Right lobe of liver (tissue), 4 donors: ENCODE measurements around the gene MORC3.

Source experiments
- POLR2A ChIP-seq: fragments of 450-650 bp; IDR thresholded peaks from one replicate; pipeline ENCODE4 v1.6.1; 2017; ENCODE audit warnings: antibody characterized with exemption, mild to moderate bottlenecking
- TF ChIP-seq, protein P1 (sequence below), 4 donors: fragments of 200-600 bp in 3 of 4; fragments of 450-650 bp in 1 of 4; IDR thresholded peaks; one replicate each; pipeline versions ENCODE4 v1.5.1 to v1.8.0; 2016 to 2022; ENCODE audit warnings: antibody characterized with exemption in 4 of 4, mild to moderate bottlenecking in 2 of 4
- donor health status: DM: no; HTN: no; CAD: no.
- donor health status: DM: no; HTN: no; CAD: no.
- donor health status: DM: no; HTN: yes; CAD: no.

DNA sequence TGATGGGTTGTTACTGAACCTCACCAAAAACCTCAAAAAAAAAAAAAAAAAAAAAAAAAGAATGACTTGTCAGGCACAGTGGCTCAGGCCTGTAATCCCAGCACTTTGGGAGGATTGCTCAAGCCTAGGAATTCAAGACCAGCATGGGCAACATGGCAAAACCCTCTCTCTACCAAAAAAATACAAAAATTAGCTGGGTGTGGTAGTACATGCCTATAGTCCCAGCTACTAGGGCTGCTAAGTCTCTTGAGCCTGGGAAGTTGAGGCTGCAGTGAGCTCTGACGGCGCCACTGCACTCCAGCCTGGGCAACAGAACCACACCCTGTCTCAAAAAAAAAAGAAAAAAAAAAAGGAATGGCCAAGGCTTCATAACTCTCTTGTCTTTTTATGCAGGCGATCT is 76.3 kb downstream of the MORC3 start:
- TF ChIP-seq POLR2A = no peak
- TF ChIP-seq, protein P1, sequence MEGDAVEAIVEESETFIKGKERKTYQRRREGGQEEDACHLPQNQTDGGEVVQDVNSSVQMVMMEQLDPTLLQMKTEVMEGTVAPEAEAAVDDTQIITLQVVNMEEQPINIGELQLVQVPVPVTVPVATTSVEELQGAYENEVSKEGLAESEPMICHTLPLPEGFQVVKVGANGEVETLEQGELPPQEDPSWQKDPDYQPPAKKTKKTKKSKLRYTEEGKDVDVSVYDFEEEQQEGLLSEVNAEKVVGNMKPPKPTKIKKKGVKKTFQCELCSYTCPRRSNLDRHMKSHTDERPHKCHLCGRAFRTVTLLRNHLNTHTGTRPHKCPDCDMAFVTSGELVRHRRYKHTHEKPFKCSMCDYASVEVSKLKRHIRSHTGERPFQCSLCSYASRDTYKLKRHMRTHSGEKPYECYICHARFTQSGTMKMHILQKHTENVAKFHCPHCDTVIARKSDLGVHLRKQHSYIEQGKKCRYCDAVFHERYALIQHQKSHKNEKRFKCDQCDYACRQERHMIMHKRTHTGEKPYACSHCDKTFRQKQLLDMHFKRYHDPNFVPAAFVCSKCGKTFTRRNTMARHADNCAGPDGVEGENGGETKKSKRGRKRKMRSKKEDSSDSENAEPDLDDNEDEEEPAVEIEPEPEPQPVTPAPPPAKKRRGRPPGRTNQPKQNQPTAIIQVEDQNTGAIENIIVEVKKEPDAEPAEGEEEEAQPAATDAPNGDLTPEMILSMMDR (IDR thresholded peaks at IDR 0.05) = no peak
